MV-4-11 (cell line): ENCODE measurements around the gene PPP2R3A.
A peak's percentile ranks its signal among the peaks of the same experiment; 100 is the strongest.

ENCODE experiments used
- DNase-seq: peaks from one replicate; lab custom pipeline; 2025; lab: John Stamatoyannopoulos, UW

PPP2R3A gene

DNA sequence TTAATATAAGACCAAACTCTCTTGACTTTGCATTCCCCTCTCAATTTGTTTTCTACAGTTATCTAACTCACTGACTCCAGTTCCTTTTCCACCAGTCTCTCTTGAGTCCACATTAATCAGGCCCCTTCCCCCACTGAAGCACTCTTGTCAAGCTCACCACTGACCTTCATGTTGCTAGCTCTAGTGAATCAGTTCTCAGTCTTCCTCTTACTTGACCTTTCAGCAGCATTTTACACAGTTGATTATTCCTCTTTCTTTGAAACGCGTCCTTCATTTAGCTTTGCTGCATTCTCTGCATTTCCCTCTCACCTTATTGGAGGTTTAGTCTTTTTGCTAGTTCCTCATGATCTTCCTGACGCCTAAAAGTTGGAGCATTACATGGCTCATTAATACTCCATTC, 8.3 kb downstream of the PPP2R3A start:
- DNase-seq, result no peak

DNA sequence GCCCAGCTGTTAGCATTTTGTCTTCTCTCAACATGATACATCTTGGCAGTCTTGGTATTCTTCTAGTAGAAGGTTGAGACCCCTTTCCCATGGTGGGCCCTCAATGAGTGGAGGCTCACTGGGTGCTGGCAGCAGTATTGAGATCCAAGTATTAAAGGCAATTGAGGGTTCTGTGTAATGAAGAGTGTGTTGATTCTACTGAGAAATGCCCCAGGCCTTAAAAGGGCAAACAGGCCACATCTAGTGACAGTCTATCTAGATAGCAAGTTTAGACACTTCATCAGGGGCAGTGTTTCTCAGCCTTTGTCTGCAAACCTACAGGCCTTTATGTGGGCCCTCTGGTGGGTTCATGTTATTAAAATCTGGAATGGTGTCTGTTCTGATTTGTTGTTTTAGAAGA, 9.5 kb downstream of the PPP2R3A start:
- DNase-seq, result no peak

DNA sequence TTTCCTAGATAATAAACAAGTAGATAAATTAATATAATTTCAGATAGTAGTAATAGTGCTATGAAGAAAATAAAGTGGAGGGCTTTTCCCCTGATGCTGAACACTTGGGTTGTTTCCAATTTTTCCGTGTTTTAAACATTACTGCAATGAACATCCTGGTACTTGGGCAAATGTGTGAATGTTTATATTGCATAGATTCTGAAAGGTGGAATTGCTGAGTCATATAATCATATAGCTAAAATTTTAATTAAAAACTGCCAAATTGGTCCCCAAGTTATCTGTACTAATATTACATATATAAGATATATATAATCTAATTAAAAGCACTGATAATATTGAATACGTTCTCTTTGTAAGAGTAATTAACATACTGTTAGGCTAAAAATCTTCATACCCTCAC, 10.0 kb downstream of the PPP2R3A start:
- no peak for DNase-seq

DNA sequence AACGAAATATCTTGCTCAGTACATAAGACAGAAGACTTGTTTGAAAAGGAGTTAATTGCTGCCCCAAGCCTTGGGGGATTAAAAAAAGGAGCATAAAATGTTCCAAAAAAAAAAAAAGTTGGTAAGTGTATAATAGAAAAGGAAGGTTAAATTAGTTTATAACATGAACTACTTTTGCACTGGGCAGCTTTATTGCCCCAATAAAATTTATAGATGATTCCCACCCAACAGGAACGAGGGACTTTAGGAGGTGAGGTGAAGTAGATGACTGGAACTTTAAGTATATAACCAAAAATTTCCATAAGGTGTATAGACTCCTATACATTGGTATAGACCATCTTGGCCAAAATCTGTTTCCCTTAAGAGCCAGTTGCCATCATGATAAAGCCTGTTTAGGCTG, 14.8 kb downstream of the PPP2R3A start:
- DNase-seq, result no peak

DNA sequence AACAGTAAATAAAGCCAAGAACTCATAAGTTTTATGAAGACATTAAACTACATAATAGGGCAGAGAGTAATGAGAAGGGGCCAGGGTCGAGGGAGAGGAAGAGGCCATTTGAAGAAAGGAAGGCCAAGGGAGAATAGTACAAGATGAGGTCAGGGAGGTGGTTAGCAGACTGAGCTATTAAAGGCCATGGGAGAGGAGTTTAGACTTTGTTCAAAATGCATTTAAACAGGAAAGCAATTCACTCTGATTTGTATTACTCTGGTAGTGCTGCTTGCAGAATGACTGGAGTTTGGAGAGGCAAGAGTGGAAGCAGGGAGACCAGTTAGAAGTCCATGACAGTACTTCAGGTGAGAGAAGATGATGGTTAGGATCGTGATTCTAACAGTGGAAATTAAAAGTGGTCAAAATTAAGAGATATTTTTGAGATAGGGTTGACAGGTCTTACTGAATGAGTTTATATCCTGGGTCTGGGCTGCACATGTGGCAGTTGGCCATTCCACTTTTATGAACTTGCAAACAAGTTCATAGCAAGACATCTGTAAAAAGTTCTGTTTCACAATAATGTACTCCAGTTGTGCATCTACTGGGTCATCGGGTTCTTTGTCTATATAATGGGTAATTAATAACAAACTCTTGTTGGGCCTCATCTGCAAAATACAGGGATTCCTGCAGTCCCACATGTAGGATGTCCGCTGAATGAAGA, 16.3 kb downstream of the PPP2R3A start:
- no peak for DNase-seq

DNA sequence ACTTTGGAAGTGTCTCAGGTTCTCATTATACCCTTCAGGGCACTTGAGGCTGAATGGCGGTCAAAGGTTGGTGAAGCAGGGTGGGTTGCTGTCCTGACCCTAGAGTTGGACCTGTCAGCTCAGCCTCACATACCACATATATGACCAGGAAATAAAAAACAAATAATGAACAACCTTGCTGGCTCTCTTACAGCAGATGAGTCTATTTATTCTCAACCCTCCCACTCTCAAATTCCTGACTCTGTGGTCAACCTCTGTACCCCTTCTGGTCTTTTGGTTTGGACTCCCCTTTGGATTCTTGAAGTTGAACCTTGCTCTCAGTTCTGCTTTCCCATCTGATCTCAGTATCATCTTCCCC, 16.9 kb downstream of the PPP2R3A start:
- DNase-seq, result no peak

DNA sequence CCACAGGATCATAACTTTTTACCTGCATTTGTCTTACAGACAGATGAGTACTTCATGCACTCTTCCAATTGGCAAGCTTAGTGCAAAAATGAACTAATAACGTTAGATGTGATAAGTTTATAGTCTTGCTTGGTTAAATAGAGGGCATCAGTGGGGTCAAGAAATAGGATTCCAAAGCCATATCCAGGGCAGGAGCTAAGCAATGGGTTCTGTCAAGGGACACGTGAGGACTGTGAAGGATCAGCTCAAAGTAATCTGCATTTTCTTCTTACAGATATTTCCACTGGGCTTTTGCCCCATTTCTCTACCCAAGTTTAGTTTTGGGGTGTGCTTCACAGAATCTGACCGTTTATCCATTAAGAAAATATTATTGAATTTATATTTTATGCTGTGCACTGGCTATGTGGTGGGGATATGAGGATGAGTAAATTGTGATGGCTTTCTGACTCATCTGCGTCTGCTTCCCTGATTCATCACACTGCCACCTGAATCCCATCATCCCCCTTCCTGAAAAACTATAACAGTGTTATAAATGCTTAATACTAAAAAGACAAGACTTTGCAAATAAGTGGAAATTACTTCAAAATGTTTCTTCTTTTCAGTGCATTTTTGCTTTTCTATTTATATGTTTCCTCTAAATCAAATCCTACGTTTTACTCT, 17.5 kb downstream of the PPP2R3A start:
- no peak for DNase-seq

DNA sequence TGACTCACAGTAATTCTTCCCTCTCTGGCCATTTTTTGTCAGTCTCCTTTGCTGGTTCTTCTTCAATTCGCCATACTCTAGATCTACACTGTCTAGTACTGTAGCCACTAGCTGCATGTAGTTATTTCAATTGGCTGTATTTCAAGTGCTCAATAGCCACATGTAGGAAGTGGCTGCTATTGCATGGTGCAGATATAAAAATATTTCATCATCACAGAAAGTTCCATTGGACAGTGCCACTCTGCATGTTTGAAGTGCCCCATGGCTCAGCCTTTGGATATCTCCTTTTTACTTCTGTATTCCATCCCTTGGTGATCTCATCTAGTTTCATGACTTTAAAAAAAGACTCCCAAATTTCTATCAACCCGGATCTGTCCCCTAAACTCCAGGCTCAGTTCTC, 22.1 kb downstream of the PPP2R3A start:
- peak; percentile 53 for DNase-seq

DNA sequence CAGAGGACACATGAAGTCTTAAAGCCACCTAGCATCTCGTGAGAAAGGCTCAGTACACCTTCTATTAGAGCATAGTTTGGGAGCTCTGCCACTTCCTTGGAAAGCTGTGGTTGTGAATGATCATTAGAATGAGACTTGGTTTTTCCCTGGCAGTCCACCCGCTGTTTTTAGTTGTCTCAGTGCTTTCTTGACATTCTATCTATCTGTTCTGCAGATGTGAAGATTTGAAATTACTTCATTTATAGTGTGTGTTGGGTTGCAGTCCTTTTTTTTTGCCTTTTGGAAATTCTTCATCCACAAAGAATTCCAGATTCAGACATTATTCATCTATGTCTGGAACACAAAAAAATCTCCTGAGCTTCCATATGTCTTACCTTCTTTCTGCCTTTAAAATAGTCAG, 23.7 kb downstream of the PPP2R3A start:
- DNase-seq, result no peak

DNA sequence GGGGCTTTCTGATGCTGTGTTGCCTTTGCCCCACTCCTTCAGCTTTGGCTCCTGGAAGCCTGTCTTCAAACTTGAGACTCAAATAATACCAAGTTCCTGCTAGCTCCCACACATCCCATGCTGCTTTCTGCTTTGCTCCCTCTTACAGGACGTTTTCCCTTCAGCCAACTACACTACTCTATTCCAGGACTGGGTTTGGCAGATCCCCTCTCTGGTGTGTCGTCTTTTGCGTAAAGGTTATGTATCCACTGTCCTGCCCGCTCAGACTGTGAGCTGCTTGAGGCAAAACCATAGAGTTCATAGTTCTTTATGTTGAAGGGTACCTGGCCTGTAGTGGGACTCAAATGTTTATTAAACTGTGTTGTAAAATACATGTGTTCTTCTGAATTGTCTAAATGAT, 25.4 kb downstream of the PPP2R3A start:
- DNase-seq, result no peak

DNA sequence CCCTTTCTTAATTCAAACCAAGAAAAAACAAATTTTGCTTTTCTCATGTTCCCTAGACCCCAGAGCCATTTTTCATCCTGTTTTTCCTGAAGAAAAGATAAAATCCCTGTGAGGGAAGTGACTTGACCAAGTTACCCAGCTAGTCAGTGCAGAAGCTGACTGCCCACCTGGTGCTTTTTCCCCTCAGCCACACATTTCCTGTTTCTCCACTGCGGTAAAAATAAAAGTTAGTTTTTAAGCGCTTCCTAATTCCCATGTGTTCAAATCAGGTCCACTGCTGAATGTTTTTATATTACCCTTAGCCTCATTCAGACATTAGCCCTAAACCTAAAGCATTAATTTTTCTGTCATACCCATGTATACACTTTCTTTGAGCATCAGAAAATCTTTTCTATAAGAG, 26.1 kb downstream of the PPP2R3A start:
- DNase-seq, result no peak

DNA sequence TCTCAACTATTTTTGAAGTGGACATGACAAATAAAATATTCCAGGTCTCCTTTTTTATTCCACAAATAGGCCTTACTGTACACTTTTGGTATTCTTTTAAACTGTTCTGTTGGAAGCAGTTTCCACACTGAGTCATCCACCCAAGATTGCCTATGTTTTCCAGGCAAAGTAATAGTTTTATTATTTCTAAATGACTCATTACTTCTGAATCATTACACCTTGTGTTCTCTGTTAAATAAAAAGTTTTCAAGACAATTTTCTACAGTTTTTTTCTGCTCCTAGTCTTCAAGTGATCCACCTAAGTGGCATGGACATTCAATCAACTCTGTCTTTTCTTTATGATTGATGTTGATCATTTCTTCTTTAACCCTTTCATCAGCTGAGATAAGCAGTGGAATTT, 26.5 kb downstream of the PPP2R3A start:
- no peak for DNase-seq

DNA sequence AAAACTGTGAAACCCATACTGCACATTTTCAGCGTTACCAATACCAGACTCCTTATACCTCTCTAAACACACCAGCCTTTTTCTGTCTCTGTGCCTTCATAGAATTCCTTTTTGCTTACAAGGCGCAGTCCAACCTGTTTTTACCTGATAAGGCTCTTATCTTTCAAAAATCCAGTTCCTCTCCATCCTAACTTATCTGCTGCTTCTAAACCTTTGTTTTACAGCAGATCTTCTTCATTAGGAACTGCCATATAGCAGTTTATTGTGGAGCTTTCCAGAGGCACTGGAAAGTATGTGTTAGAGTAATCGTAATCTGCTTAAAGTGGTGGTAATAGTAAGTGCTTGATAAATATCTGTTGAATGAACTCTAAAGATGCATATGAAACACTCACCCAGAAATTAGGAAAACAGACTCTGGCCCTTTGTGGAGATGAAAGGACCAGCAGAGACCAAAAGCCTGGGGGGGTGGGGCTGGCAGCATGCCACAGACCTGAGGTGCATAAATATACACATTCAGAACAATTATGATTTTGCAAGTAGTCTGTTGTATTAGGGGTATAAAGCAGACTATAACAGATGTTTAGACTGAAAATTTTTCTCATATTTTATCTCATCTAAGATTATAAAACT, 29.3 kb downstream of the PPP2R3A start:
- no peak for DNase-seq

DNA sequence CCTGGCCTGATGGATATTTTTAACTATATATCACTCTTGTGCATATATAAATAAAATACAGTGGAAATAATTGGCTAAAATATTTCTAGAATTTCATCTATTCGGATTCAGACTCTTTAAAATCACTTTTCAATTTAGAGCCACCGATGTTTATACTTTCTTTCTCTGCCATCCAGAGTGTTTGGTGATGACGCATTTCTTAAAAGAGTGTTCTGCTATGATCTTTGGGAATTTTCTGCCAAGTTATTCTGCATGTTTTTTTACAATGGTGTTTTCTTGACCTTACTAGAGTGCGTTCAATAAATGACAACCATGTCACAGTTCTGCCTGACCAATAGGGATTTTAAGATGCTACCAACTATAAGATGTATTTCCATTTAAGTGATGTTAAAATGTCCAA, 30.2 kb downstream of the PPP2R3A start:
- DNase-seq, result no peak

DNA sequence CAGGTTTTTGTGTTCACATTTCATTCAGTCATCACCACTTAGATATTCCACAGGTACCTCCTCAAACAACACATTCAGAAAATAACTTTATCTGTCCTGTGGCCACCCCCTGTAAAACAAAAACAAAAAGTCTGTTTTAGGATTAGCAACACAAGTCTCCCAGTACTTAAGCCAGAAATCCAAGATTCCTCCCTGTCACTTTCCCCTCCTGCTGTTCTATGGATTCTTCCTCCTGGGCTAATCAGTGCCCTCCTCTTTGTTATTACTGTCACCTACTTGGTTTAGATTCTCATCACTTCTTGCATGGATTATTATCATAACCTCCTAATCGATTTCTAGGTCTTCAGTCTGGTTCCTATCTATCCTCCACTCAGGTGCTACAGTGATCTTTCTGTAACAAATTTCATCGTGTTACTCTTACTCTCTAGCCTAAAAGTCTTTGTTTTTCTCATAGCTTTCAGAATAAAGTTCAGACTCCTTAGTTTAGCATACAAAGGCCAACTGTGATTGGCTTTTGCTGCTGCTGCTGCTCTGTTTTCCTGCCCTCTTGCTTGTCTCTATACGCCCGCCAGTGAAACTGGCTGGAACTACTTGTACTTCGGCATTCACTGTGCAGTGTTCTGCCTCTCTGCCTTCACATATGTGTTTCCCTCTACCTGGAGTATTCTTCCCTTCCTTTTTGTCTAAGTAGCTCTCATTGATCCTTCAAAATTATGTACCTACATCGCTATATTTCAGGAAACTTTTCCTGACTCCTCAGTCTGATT, 32.2 kb downstream of the PPP2R3A start:
- no peak for DNase-seq

DNA sequence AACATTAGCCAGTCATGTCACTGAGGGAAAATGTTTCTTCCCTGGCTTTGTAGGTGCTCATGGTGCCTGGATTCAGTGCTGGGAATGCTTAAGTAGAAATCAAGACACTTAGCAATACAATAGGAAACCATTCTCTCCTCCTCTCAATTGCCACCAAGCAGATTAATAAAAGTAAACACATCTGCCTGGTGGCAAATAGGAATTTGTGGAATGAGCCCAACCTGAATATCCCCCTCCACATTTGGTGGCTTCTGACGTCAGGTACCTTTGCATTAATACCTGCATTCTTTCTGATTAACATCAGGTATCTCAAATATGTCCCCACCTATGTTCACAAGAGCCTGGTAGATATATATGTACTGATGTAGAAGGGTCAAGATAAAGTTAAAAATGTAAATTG, 42.7 kb downstream of the PPP2R3A start:
- DNase-seq, result no peak

DNA sequence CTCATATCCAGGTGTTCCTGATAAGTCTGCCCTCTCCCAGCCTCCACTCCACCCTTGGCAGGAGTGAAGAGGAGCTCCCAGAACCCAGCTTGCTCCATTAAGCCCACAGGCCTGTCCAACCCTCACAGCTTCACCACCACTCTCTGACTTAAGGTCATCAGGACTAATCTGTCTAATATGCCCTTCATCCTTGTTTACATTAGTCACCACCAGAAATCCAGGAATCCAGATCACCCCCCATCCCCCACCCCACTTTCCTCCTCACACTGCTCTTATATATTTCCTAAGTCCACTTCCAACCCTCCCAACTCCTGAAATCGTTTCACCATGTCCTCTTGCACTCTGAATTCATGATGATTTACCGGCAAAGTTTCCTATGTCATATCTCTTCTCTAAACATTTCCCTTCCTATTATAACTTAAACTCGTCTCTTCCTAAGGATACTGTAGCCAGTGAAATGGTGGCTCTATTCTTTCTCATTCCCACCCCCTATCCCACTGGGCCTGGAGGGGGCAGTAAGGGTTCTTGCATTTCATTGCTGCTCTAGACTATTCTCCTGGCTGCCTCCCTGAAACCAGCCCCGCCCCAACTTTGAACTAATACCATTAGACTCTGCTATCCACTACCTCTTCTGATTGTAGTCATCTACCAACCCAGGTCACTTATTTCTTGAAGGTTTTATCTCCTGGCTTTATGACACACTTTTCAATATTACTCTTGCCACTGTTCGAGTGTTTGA, 43.4 kb downstream of the PPP2R3A start:
- no peak for DNase-seq

DNA sequence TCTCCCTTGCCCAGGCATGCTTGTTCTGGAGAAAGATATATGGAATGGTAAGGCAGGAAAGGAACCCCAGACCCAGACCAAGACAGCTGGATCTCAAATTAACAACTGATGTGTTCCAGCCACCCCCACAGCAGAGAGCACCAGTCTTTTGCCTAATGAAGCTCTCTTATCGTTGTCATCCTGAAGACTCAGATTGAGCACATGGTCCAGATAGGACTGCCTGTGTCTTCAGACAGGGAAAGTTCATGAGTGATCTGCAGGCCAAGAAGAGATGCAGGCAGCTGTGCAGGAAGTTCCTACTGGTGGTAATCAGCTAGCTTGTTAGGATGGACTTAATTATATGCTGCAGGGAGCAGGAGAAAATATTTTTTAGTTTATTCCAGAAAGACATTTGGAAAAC, 53.3 kb downstream of the PPP2R3A start:
- DNase-seq, result no peak

DNA sequence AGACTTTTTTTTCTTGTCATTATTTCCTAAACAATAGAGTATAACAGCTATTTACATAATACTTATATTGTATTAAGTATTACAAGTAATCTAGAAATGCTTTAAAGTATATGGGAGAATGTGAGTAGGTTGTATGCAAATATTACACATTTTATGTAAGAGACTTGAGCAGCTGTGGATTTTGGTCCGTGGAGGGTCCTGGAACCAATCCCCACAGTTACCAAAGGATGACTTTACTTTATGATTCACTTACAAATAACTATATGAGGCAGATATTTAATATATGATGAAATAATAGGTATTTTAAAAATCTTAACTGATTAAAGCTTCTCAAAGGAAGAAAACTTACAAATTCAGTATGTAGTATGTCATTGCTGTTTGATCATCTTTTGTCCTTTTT, 56.3 kb downstream of the PPP2R3A start:
- no peak for DNase-seq

DNA sequence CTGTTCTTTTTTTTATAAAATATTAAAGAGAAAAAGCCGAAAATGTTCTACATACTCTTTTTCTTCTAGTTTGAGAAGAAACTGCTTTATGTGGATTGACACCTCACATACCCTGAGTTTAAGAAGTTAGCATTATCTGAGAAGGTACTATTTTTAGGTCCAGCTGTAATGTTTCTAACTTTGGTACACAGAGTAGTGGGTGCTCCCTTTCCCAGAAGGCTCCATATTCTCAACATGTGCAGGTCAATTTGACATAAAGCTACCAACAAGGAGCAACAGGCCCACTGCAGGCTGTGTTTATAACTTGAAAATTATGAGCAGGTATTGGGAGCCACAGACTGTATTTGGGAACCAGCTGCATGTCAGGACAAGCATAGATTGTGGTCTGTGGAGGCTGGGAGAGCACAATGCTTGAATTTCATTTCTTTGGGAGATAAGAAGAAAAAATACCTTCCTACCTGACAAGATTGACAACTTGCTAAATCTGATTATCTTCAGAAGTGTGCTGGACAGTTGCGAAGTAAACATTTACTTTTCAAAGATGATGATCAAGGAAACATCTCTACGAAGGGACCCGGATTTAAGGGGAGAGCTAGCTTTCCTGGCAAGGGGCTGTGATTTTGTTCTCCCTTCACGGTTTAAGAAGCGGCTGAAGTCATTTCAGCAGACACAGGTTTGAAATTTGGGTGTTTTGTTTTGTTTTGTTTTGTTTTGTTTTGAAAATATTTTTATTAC, 57.2 kb downstream of the PPP2R3A start:
- DNase-seq, result no peak

DNA sequence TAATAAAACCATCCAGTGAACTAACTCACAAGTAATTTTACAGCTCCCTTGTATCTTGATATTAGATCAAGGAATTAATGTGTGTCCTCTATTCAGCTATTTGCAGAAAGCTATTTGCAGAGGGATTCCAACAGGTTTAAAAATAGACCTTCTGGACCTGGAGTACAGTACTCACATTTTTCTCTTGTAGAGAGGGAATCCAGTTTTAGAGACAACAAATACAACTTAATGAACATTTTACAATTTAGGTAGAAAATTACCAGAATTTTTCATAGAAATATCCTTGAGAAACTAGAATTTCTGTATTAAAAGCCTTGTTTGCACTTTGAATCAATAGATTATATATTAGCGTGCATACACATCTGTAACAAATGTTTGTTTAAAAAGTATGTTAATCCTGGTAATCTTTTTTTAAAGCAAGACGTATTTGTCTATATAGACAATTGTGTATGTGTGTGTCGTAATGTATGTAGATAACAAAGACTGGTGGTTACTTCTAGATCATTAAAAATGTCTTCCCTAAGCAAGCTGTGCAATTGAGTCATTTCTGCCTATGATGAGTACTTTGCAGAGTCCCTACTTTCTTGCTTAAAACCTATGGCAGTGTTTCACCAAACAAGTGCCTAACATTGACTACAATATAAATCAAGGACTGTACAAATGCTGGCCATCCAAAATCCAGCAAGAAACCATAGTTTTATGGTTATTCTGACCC, 57.9 kb downstream of the PPP2R3A start:
- DNase-seq, result no peak
